NCI-H510A treated with DMSO at 0.1 percent for 48 hours (cell line): Measurements from ENCODE around the gene ATP6V0B.
A peak's percentile ranks its signal among the peaks of the same experiment; 100 is the strongest.

ENCODE experiments used
- DNase-seq: peaks from one replicate; lab custom pipeline; 2025; lab: John Stamatoyannopoulos, UW

ATP6V0B gene

DNA sequence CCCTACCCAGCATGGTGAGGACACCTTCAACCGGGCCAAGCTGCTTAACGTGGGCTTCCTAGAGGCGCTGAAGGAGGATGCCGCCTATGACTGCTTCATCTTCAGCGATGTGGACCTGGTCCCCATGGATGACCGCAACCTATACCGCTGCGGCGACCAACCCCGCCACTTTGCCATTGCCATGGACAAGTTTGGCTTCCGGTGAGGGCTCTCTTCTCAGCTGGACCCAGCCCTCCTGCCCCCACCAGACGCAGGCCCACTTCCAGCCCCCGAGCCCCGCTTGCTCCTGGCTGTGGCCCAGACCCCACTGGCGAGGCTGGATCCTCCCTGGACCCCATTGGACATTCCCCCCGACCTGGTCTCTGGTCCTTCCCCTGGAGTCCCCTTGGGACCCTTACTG is 10.1 kb downstream of the ATP6V0B start:
- DNase-seq: no peak

- no peak for DNase-seq
Measured at GRCh38 chr1:43985984-43986595, 11.3 kb downstream of the ATP6V0B start.

- no peak for DNase-seq
Measured at GRCh38 chr1:43986712-43987111, 12.0 kb downstream of the ATP6V0B start.

DNA sequence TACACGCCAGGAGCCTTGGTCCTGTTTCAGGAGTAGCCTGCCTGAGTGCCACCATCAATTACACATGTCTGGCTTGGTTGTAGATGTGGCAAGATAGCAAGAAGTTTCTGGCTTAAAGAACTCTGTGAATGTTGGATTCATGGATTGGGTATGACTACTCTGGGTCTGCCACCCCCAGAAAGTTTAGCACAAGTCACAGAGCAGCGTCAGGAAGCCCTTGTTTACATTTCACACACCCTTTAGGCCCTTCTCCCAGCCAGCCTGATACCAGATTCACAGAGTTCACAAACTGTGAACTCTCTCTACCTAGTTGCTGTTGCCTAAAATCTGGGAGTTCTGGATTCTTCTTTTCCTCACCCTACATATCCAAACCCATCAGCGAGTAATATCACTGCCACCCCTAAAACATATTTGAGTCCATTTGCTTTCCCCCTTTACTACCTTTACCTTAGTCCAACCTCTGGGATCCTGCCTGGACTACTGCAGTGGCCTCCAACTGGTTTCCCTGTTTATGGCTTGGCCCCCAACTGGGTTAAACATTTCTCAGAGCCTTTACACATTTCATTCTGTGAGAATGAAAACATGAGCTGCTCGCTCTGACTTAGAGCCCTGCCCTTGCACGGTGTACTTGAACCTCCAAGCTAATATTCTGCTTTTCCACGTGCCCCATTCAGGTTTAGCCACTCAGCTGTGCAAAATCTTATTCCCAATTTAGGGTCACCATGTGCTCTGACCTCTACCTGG is 12.6 kb downstream of the ATP6V0B start:
- no peak for DNase-seq

- DNase-seq: peak; percentile 95
Measured at GRCh38 chr1:43990271-43991199, 15.8 kb downstream of the ATP6V0B start.

DNA sequence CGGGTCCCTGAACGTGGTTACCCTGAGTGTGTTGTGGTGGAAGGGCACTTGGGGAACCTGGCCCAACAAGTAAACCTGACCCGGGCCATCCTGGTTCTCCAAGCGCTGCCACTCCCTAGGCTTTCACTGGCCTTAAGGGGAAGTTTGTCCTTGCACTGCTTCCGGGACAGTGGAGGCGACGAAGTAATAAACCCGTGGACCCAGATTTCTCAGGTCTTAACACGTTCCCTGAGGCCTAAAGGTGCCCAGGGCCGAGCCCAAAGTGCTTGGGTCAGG is 16.4 kb downstream of the ATP6V0B start:
- DNase-seq: no peak

DNA sequence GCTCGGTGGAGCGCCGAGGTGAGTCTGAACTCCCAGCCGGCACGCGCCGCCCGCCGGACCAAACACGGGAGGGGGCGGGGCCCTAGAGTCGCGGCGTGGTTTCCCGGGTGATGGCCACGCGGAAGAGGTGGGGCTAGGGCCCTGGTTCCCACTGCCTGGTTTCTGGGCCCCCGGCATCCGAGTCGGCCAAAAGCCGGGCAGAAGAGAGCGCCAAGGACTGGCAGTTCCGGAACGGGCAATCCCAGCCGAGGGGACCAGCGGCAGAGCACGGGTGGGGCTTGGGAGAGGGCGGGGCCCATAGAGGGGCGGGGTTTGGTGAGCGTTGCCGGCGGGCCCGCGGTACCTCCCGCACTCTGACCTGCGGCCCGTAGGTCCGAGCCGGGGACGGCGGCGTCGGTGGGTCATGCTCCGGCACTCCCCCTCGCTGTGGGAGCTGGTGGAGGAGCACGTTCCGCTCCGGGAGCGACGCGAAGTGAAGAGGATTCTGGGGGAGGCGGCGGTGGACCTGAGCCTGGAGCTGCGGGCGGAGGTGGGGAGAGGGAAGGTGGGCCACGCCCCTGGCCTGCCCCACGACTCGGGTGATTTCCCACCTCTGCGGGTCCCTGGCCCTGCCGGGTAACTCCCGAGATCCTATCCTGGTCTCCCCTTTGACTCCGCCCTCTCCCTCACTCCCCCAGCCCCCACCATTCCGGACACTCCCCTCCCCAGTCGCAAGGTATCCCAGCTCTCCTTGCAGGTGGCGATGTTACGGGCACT is 16.9 kb downstream of the ATP6V0B start, which contains the start of gene CCDC24:
TSS of gene CCDC24 (plus strand) at position 124 of the 756 bp plus-strand sequence. CDS start at position 404, 280 bp downstream.
- DNase-seq: peak; percentile 100

- peak; percentile 87 for DNase-seq
Measured at GRCh38 chr1:43992232-43992995, 17.7 kb downstream of the ATP6V0B start.

GRCh38 chr1:43993206-43993914 is 18.6 kb downstream of the ATP6V0B start:
- DNase-seq: no peak

- no peak for DNase-seq
Measured at GRCh38 chr1:43994071-43994470, 19.3 kb downstream of the ATP6V0B start.

- DNase-seq: peak; percentile 77
Measured at GRCh38 chr1:43994794-43995790, 20.3 kb downstream of the ATP6V0B start.

GRCh38 chr1:43995984-43996732 is 21.4 kb downstream of the ATP6V0B start:
- no peak for DNase-seq

DNA sequence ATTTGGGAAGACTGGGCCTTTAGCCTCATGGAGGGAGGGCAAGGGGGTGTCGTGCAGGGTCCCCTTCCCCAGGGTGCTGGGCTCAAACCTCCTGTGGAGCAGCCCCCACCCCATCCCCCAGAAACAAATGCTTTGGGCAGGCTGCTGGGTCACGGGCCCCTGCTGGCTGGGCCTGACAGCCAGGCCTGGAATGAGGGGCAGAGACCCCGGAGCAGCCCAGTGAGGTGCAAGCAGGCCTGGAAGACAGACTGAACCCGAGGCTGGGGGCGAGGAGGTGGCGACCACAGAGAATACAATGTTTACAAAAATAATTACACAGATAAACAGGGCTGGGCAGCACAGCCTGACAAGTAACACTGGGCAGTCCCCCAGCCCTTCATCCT is 22.0 kb downstream of the ATP6V0B start:
- DNase-seq: no peak

DNA sequence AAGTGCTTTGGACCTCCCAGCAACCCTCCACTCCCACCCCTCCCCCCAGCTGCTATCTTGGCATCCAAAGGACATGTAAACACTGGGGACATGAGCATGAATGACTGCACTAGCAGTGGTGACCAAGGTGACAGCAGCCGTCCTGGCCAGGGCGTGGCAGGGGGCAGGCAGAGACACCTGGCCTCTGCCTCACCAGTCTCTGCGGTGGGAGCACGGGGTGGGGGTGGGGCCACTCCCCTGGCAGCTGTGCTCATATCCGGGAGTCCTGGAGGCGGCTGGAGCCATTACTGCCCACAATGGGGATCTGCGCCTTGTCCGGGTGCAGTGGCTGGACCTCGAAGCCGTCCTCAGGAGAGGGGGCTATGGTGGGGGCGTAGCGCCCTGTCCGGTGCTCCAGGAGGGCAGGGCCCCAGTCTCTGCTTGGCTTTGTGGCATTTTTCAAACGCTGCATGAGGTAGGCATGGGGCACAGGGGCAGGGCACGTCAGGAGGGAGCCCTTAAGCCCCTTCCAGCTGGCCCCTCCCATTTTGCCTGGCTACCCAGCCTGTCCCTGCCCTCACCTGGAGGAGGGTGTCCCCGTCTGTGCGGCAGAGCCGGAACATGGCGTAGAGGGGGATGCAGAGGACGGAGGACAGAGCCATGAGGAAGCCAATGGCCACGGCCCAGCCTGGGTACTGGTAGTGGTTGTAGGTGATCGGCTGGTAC is 22.7 kb downstream of the ATP6V0B start:
- peak; percentile 99 for DNase-seq

DNA sequence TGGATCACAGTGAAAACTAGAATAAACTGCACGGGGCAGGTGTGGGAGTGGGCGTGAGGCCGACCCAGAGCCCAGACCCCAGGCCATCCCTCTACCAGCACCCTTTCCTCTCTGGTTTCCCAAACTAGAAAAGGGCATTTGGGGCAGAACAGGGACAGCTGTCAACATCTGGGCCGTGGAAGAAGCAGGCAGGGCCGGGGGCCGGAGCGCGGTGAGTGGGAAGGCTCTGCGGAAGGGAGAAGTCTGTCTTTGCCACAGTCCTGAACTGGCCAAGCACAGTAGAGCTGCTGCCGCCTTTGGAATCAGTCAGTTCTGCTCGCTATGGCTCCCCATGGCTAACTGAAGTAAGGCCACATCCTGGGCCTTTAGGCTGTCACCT is 23.2 kb downstream of the ATP6V0B start:
- no peak for DNase-seq

DNA sequence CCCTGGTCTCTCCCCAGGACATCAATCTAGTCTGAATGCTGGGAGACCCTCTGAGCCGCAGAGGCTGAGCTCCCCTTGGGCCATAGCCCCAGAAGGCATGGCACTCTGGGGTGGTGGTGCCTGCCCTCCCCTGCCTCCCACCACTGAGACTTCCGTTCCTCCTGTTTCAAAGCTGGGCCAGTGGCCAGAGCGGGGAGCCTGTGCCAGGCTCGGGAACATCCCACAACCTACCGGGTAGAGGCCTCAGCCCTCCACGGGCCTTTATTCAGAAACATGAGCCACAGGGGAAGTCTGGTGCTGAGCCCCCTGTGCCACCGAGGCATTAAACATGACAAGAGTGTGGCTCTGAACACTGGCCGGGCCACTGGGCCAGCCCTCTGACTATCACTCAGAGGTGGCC is 24.7 kb downstream of the ATP6V0B start:
- DNase-seq: no peak

- DNase-seq: no peak
Measured at GRCh38 chr1:44000122-44000665, 25.4 kb downstream of the ATP6V0B start.

DNA sequence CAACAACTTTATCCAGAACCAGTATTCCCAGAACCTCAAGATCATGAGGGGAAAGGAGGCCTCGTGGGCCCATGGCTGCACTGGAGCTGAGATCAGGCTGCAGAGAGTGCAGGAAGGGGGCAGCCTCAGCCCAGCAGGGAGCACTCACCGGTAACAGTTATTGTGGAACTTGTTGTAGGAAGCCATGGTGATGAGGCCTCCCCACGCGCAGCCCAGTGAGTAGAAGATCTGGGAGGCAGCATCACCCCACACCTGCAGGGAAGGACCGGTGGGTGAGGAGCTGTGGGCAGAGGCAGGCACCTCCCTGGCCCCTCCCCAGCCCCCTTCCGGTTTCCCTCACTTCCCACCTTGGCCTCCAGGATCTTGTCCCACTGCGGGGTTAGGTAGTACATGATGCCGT is 27.4 kb downstream of the ATP6V0B start:
- DNase-seq: no peak
